HL-60 (cell line): ENCODE measurements around the gene ECSCR.

Source experiments
- DNase-seq, 2 experiments: peaks; one replicate each; pipeline ENCODE4 v3.0.0-alpha.2; 2010 to 2020; ENCODE audit warnings: low read depth in 1 of 2, low spot score in 1 of 2
- H3K27ac ChIP-seq: fragments of 250-450 bp; sonication (Bioruptor Pico); replicated peaks from 2 replicates; pipeline ENCODE4 v1.5.1; 2020; ENCODE audit warnings: mild to moderate bottlenecking, moderate library complexity
- H3K27me3 ChIP-seq: fragments of 250-450 bp; sonication (Bioruptor Pico); 2 replicates; pipeline ENCODE4 v1.5.1; 2021; ENCODE audit warnings: mild to moderate bottlenecking, moderate library complexity; ENCODE audit not compliant: insufficient read depth, poor library complexity, severe bottlenecking
- H3K4me3 ChIP-seq: replicated peaks from 2 replicates; pipeline ENCODE4 v1.5.1; 2011; ENCODE audit warnings: mild to moderate bottlenecking, control low read depth, low read length; ENCODE audit not compliant: insufficient read depth
- CTCF ChIP-seq: IDR thresholded peaks from one replicate; pipeline ENCODE4 v1.5.1; 2011; ENCODE audit warnings: low read length, control low read depth, inconsistent platforms; ENCODE audit not compliant: insufficient read depth
- GABPA ChIP-seq: IDR thresholded peaks from 2 replicates; pipeline ENCODE4 v1.6.1; 2012; ENCODE audit warnings: low read depth
- POLR2AphosphoS5 ChIP-seq: IDR thresholded peaks from 2 replicates; pipeline ENCODE4 v1.6.1; 2012; ENCODE audit warnings: low read depth
- REST ChIP-seq: IDR thresholded peaks from 2 replicates; pipeline ENCODE4 v1.6.1; 2012; ENCODE audit warnings: low read depth; ENCODE audit not compliant: insufficient replicate concordance
- SPI1 ChIP-seq: IDR thresholded peaks from 2 replicates; pipeline ENCODE4 v1.6.1; 2012; ENCODE audit warnings: low read depth, mild to moderate bottlenecking, borderline replicate concordance

The ECSCR gene

DNA sequence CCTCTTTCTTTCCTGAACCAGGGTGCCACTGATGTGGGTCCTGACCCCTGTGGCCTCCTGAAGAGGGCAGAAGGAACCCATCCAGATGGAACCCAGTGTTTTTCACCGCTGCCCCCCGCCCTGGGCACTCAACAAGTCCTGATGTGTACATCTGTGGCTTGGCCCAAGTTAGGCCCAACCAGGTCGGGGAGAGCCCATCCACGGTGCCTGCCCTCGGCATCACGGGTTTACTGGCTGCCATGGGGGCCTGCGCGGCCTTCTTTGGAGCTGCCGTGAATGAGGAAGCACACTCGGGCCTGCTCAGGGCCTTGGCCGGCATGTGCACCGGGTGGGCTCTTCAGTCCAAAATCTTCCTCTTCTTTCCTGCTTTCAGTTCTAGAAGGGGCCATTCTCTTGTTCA is 5.8 kb downstream of the ECSCR start:
- TF ChIP-seq POLR2AphosphoS5 (no peak), CTCF (no peak), GABPA (no peak), SPI1 (no peak), REST (no peak)
- Histone ChIP-seq H3K27ac (no peak overlapping the region), H3K27me3 (no peaks in the 10 kb centered on the region), H3K4me3 (no peak overlapping the region)
- DNase-seq: no peak

GRCh38 chr5:139454568-139455290 is 7.8 kb downstream of the ECSCR start:
- H3K27me3 ChIP-seq: no peaks in the 10 kb centered on the region
- H3K27ac ChIP-seq: no peak overlapping the region
- DNase-seq: no peak
- no peak overlapping the region for H3K4me3 ChIP-seq
- TF ChIP-seq GABPA (no peak), POLR2AphosphoS5 (no peak), CTCF (no peak), SPI1 (no peak), REST (no peak)

DNA sequence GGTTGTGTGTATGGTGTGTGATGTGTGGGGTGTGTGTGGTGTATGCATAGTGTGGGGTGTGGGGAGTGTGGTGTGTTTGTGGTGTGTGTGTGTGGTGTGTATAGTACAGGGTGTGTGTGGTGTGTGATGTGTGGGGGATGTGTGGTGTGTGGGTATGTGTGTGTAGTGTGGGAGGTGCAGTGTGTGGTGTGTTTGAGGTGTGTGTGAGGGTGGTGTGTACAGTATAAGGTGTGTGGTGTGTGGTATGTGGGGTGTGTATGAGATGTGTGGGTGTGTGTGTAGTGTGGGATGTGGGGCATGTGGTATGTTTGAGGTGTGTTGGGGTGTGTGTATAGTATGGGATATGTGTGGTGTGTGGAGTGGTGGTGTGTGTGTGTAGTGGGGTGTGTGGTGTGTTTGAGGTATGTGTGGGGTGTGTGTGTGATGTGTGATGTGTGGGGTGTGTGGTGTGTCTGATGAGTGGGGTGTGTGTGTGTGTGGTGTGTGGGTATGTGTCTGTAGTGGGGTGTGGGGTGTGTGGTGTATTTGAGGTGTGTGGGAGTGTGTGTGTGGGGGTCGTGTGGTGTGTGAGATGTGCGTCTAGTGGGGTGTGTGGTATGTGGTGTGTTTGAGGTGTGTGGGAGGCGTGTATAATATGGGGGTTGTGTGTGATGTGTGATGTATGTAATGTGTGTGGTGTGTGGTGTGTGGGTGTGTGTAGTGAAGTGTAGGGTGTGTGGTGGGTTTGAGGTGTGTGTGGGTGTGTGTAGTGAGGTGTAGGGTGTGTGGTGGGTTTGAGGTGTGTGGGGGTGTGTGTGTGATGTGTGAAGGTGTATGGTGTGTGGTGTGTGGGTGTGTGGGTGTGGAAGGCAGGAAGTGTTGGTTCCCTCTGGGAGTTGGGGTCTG is 8.6 kb downstream of the ECSCR start:
- H3K4me3 ChIP-seq: no peak overlapping the region
- no peak for TF ChIP-seq CTCF
- no peak for TF ChIP-seq REST
- TF ChIP-seq POLR2AphosphoS5: no peak
- TF ChIP-seq GABPA: no peak
- no peak for TF ChIP-seq SPI1
- H3K27me3 ChIP-seq: no peaks in the 10 kb centered on the region
- no peak overlapping the region for H3K27ac ChIP-seq
- no peak for DNase-seq
